ENCODE data around the gene S100A12.

The S100A12 gene

GRCh38 chr1:153404086-153404635, 28.7 kb upstream of the S100A12 start:
- H3K27ac ChIP-seq (ENCODE audit: low read length): no peak overlapping the region
- H3K27me3 ChIP-seq (ENCODE audit: insufficient read depth, low read length): peaks cover 25% of the 10 kb centered on the region
- H3K9ac ChIP-seq (ENCODE audit: low read depth, low read length): no peak overlapping the region
- no peaks in the 10 kb centered on the region for H3K36me3 ChIP-seq (ENCODE audit: insufficient read depth, low read depth, low read length)
- H3K9me3 ChIP-seq (ENCODE audit: insufficient read depth, low read depth, low read length): no peaks in the 10 kb centered on the region; the same call in 1 of the 2 replicates
- no peak overlapping the region for H3K4me3 ChIP-seq (ENCODE audit: low read length)
- no peaks in the 10 kb centered on the region for H3K4me1 ChIP-seq (ENCODE audit: insufficient read depth, low read length)

- H3K36me3 ChIP-seq (ENCODE audit: insufficient read depth, low read depth, low read length): no peaks in the 10 kb centered on the region
Observed at GRCh38 chr1:153403421-153404085, 28.1 kb upstream of the S100A12 start.

GRCh38 chr1:153402226-153402625, 26.8 kb upstream of the S100A12 start:
- Histone ChIP-seq H3K27ac (ENCODE audit: low read length) (no peak overlapping the region), H3K27me3 (ENCODE audit: insufficient read depth, low read length) (peaks cover 25% of the 10 kb centered on the region), H3K9ac (ENCODE audit: low read depth, low read length) (no peak overlapping the region), H3K9me3 (ENCODE audit: insufficient read depth, low read depth, low read length) (no peaks in the 10 kb centered on the region; the same call in 1 of the 2 replicates), H3K36me3 (ENCODE audit: insufficient read depth, low read depth, low read length) (no peaks in the 10 kb centered on the region), H3K4me3 (ENCODE audit: low read length) (no peak overlapping the region), H3K4me1 (ENCODE audit: insufficient read depth, low read length) (no peaks in the 10 kb centered on the region)

More at GRCh38 chr1:153403421-153404085, 28.1 kb upstream of the S100A12 start:
- no peaks in the 10 kb centered on the region for H3K4me1 ChIP-seq (ENCODE audit: insufficient read depth, low read length)
- H3K9me3 ChIP-seq (ENCODE audit: insufficient read depth, low read depth, low read length): no peaks in the 10 kb centered on the region; the same call in 1 of the 2 replicates
- H3K27ac ChIP-seq (ENCODE audit: low read length): no peak overlapping the region
- H3K27me3 ChIP-seq (ENCODE audit: insufficient read depth, low read length): peaks cover 25% of the 10 kb centered on the region
- no peak overlapping the region for H3K4me3 ChIP-seq (ENCODE audit: low read length)
- no peak overlapping the region for H3K9ac ChIP-seq (ENCODE audit: low read depth, low read length)

- Histone ChIP-seq H3K4me1 (ENCODE audit: insufficient read depth, low read length) (no peaks in the 10 kb centered on the region), H3K4me3 (ENCODE audit: low read length) (no peak overlapping the region), H3K9ac (ENCODE audit: low read depth, low read length) (no peak overlapping the region), H3K27ac (ENCODE audit: low read length) (no peak overlapping the region), H3K9me3 (ENCODE audit: insufficient read depth, low read depth, low read length) (no peaks in the 10 kb centered on the region; the same call in 1 of the 2 replicates), H3K27me3 (ENCODE audit: insufficient read depth, low read length) (peaks cover 25% of the 10 kb centered on the region), H3K36me3 (ENCODE audit: insufficient read depth, low read depth, low read length) (no peaks in the 10 kb centered on the region)
Observed at GRCh38 chr1:153401461-153401860, 26.0 kb upstream of the S100A12 start.

- no peaks in the 10 kb centered on the region for H3K36me3 ChIP-seq (ENCODE audit: insufficient read depth, low read depth, low read length)
- no peak overlapping the region for H3K27ac ChIP-seq (ENCODE audit: low read length)
- no peak overlapping the region for H3K9ac ChIP-seq (ENCODE audit: low read depth, low read length)
- H3K27me3 ChIP-seq (ENCODE audit: insufficient read depth, low read length): peaks cover 25% of the 10 kb centered on the region
- H3K4me3 ChIP-seq (ENCODE audit: low read length): no peak overlapping the region
- H3K9me3 ChIP-seq (ENCODE audit: insufficient read depth, low read depth, low read length): no peaks in the 10 kb centered on the region; the same call in 1 of the 2 replicates
- H3K4me1 ChIP-seq (ENCODE audit: insufficient read depth, low read length): no peaks in the 10 kb centered on the region
Observed at GRCh38 chr1:153400244-153400643, 24.8 kb upstream of the S100A12 start.

- Histone ChIP-seq H3K9ac (ENCODE audit: low read depth, low read length) (no peak overlapping the region), H3K27ac (ENCODE audit: low read length) (no peak overlapping the region), H3K9me3 (ENCODE audit: insufficient read depth, low read depth, low read length) (no peaks in the 10 kb centered on the region; the same call in 1 of the 2 replicates), H3K27me3 (ENCODE audit: insufficient read depth, low read length) (peaks cover 20% of the 10 kb centered on the region), H3K4me1 (ENCODE audit: insufficient read depth, low read length) (no peaks in the 10 kb centered on the region), H3K4me3 (ENCODE audit: low read length) (no peak overlapping the region), H3K36me3 (ENCODE audit: insufficient read depth, low read depth, low read length) (no peaks in the 10 kb centered on the region)
Observed at GRCh38 chr1:153399401-153400055, 24.1 kb upstream of the S100A12 start.

- Histone ChIP-seq H3K4me1 (ENCODE audit: insufficient read depth, low read length) (no peaks in the 10 kb centered on the region), H3K27me3 (ENCODE audit: insufficient read depth, low read length) (peaks cover 7% of the 10 kb centered on the region; the same call in 1 of the 2 replicates), H3K36me3 (ENCODE audit: insufficient read depth, low read depth, low read length) (no peaks in the 10 kb centered on the region), H3K27ac (ENCODE audit: low read length) (no peak overlapping the region), H3K9ac (ENCODE audit: low read depth, low read length) (no peak overlapping the region), H3K4me3 (ENCODE audit: low read length) (no peak overlapping the region), H3K9me3 (ENCODE audit: insufficient read depth, low read depth, low read length) (no peaks in the 10 kb centered on the region)
Observed at GRCh38 chr1:153397924-153398651, 22.7 kb upstream of the S100A12 start.

GRCh38 chr1:153397051-153397923, 21.9 kb upstream of the S100A12 start:
- no peaks in the 10 kb centered on the region for H3K9me3 ChIP-seq (ENCODE audit: insufficient read depth, low read depth, low read length)
- no peak overlapping the region for H3K27ac ChIP-seq (ENCODE audit: low read length)
- no peak overlapping the region for H3K4me3 ChIP-seq (ENCODE audit: low read length)
- H3K27me3 ChIP-seq (ENCODE audit: insufficient read depth, low read length): peaks cover 3% of the 10 kb centered on the region; the same call in 1 of the 2 replicates
- H3K36me3 ChIP-seq (ENCODE audit: insufficient read depth, low read depth, low read length): no peaks in the 10 kb centered on the region
- H3K4me1 ChIP-seq (ENCODE audit: insufficient read depth, low read length): no peaks in the 10 kb centered on the region
- no peak overlapping the region for H3K9ac ChIP-seq (ENCODE audit: low read depth, low read length)

- H3K4me3 ChIP-seq (ENCODE audit: low read length): no peak overlapping the region
- no peaks in the 10 kb centered on the region for H3K9me3 ChIP-seq (ENCODE audit: insufficient read depth, low read depth, low read length)
- no peaks in the 10 kb centered on the region for H3K27me3 ChIP-seq (ENCODE audit: insufficient read depth, low read length)
- H3K27ac ChIP-seq (ENCODE audit: low read length): no peak overlapping the region
- H3K36me3 ChIP-seq (ENCODE audit: insufficient read depth, low read depth, low read length): no peaks in the 10 kb centered on the region
- H3K9ac ChIP-seq (ENCODE audit: low read depth, low read length): no peak overlapping the region
- H3K4me1 ChIP-seq (ENCODE audit: insufficient read depth, low read length): no peaks in the 10 kb centered on the region
Observed at GRCh38 chr1:153396461-153396860, 21.0 kb upstream of the S100A12 start.

- no peaks in the 10 kb centered on the region for H3K9me3 ChIP-seq (ENCODE audit: insufficient read depth, low read depth, low read length)
- H3K27me3 ChIP-seq (ENCODE audit: insufficient read depth, low read length): no peaks in the 10 kb centered on the region
- no peaks in the 10 kb centered on the region for H3K36me3 ChIP-seq (ENCODE audit: insufficient read depth, low read depth, low read length)
- H3K9ac ChIP-seq (ENCODE audit: low read depth, low read length): no peak overlapping the region
- H3K4me1 ChIP-seq (ENCODE audit: insufficient read depth, low read length): no peaks in the 10 kb centered on the region
- no peak overlapping the region for H3K4me3 ChIP-seq (ENCODE audit: low read length)
- H3K27ac ChIP-seq (ENCODE audit: low read length): no peak overlapping the region
Observed at GRCh38 chr1:153395776-153396175, 20.4 kb upstream of the S100A12 start.

- Histone ChIP-seq H3K4me1 (ENCODE audit: insufficient read depth, low read length) (no peaks in the 10 kb centered on the region), H3K9me3 (ENCODE audit: insufficient read depth, low read depth, low read length) (no peaks in the 10 kb centered on the region), H3K4me3 (ENCODE audit: low read length) (no peak overlapping the region), H3K36me3 (ENCODE audit: insufficient read depth, low read depth, low read length) (no peaks in the 10 kb centered on the region), H3K27ac (ENCODE audit: low read length) (no peak overlapping the region), H3K9ac (ENCODE audit: low read depth, low read length) (no peak overlapping the region), H3K27me3 (ENCODE audit: insufficient read depth, low read length) (no peaks in the 10 kb centered on the region)
Observed at GRCh38 chr1:153395136-153395685, 19.8 kb upstream of the S100A12 start.
